Measurements from ENCODE around the gene MRPS25. TPM values are rescaled to one million over a fixed set of nuclear protein-coding genes. Genes with fewer than 3 reads are reported as not detected.

Gene MRPS25
- total RNA-seq, 1 experiment from 2014 or later = 17.9 TPM

- in situ Hi-C loops (cut with HindIII; ENCODE audit: low pct_unique_long_range_greater_than_20kb, low sequenced_read_pairs) = no loop called here
- DNase-seq (ENCODE audit: low read depth) = no peak
These were observed 12.5 kb downstream of the MRPS25 start for GRCh38 chr3:15052335-15053242.

GRCh38 chr3:15051531-15051930 is 13.6 kb downstream of the MRPS25 start:
- DNase-seq (ENCODE audit: low read depth) = peak; percentile 19
- in situ Hi-C loops (cut with HindIII; ENCODE audit: low pct_unique_long_range_greater_than_20kb, low sequenced_read_pairs) = no loop called here

GRCh38 chr3:15050405-15051092 is 14.6 kb downstream of the MRPS25 start:
- no peak for DNase-seq (ENCODE audit: low read depth)
- in situ Hi-C loops (cut with HindIII; ENCODE audit: low pct_unique_long_range_greater_than_20kb, low sequenced_read_pairs) = no loop called here

- no peak for DNase-seq (ENCODE audit: low read depth)
- in situ Hi-C loops (cut with HindIII; ENCODE audit: low pct_unique_long_range_greater_than_20kb, low sequenced_read_pairs) = no loop called here
These were observed 15.5 kb downstream of the MRPS25 start for GRCh38 chr3:15049584-15049983.

DNA sequence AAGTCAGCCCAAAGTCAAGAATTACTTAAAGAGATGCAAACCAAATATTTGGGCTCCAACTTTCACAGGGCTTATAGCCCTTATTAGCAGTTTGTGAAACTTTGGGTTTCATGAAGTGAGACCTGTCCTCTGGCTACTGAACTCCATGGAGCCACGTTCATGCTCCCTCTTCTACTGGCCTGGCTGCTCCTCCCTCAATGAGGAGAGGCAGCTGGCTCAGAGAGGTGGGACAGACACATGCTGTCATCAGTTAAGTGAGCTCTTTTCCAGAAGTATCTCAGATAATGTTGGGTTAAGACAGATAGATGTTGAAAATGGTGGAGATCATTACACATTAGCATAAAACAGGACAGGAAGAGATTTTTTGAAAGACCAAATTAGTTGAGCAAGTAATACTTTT is 19.4 kb downstream of the MRPS25 start:
- no peak for DNase-seq (ENCODE audit: low read depth)
- in situ Hi-C loops (cut with HindIII; ENCODE audit: low pct_unique_long_range_greater_than_20kb, low sequenced_read_pairs) = no loop called here

GRCh38 chr3:15044326-15044725 is 20.8 kb downstream of the MRPS25 start:
- in situ Hi-C loops (cut with HindIII; ENCODE audit: low pct_unique_long_range_greater_than_20kb, low sequenced_read_pairs) = no loop called here
- no peak for DNase-seq (ENCODE audit: low read depth)

DNA sequence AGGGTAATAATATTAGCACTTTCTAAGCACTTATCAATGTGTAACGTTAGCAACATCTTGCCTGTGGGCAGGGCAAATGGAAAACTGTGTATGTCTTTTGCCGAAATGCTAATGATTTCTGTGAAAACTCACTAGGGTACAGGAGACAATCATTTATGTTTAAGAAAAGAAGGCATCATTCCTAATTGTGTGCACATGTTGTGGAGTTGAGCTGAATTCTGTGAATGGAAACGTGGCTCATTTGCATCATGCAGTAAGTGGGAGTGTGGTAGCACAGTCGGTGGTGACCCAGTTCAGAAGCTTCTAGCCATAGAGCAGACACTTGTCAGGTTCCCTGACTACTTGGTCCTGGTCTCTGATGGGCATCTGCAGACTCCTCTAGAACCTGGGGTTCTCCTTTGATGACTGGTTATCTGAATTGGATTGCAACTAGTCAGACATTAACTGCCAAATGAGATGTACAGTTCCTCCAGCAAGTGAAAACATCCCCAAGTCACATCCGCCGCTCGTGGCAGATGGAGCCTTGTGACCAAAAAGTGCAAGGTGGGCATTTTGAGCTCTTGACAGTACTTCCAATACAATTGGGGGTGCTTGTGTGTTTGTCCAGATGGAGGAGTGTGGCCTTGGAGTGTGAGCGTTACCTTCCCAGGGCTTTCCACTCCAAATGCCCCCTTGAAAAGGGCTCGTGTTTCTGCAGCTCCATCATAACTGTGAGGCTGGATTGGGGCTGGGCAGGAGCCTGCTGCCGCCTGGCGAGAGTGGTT is 21.5 kb downstream of the MRPS25 start:
- in situ Hi-C loops (cut with HindIII; ENCODE audit: low pct_unique_long_range_greater_than_20kb, low sequenced_read_pairs) = no loop called here

DNA sequence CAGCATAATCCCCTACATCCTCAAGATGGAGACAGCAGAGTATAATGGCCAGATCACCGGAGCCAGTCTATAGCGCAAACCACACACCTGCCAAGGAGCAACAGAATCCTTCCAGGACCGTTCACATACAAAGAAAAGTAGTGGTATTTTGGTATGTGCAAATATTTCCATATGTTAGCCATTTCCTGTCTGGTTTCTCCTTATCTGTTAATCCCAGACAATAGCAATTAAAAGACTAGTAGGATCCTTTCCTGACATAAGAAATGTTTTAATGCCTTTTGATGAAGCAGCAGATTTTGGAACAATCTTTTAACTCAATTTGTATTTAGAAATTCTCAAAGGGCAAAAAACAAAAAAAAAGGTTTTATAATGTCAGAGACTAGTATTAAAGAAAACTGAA is 22.2 kb downstream of the MRPS25 start:
- no peak for DNase-seq (ENCODE audit: low read depth)

More for the DNA sequence above, 21.5 kb downstream of the MRPS25 start:
- DNase-seq (ENCODE audit: low read depth) = no peak

DNA sequence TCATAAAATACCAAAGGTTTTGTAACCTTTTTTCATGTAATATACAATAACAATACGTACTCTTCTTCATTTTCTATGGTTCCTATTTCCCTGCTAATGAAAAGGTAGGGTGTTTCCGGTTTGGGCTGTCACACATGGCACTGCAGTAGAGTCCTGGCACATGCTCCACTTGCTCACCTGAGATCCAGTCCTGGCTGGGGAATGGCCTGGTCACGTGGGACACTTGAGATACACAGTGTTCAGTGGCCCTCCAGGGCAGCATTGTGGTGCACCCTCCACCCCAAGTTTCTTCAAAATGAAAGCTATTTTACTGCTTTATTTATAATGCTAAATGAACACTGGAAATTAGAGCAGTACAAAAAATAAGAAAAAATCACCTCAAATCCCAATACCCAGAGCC is 23.2 kb downstream of the MRPS25 start:
- DNase-seq (ENCODE audit: low read depth) = no peak
- in situ Hi-C loops (cut with HindIII; ENCODE audit: low pct_unique_long_range_greater_than_20kb, low sequenced_read_pairs) = no loop called here

More for the DNA sequence above, 22.2 kb downstream of the MRPS25 start:
- in situ Hi-C loops (cut with HindIII; ENCODE audit: low pct_unique_long_range_greater_than_20kb, low sequenced_read_pairs) = no loop called here

GRCh38 chr3:15040844-15041243 is 24.3 kb downstream of the MRPS25 start:
- in situ Hi-C loops (cut with HindIII; ENCODE audit: low pct_unique_long_range_greater_than_20kb, low sequenced_read_pairs) = no loop called here
- no peak for DNase-seq (ENCODE audit: low read depth)

- in situ Hi-C loops (cut with HindIII; ENCODE audit: low pct_unique_long_range_greater_than_20kb, low sequenced_read_pairs) = no loop called here
- DNase-seq (ENCODE audit: low read depth) = no peak
These were observed 26.8 kb downstream of the MRPS25 start for GRCh38 chr3:15038306-15038705.

DNA sequence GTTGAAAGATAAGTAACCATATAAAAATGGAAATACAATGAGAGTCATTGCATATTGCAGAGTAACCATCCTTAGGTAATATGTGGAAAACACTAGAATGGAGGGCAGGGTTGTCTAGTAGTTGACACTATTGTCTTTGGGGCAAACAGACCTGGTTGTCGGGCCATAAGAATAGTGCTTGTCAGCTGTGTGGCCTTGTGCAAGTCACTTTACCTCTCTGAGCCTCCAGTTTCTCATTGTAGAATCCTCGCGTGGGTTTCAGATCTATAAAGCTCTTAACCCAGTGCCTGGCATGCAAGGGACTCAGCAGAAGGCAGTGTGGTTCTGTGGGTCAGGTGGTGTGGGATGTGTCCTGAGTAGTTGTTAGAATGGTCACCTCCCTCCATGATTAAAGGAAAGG is 32.0 kb downstream of the MRPS25 start:
- in situ Hi-C loops (cut with HindIII; ENCODE audit: low pct_unique_long_range_greater_than_20kb, low sequenced_read_pairs) = no loop called here
- no peak for DNase-seq (ENCODE audit: low read depth)

GRCh38 chr3:15032650-15033049 is 32.5 kb downstream of the MRPS25 start:
- DNase-seq (ENCODE audit: low read depth) = no peak

DNA sequence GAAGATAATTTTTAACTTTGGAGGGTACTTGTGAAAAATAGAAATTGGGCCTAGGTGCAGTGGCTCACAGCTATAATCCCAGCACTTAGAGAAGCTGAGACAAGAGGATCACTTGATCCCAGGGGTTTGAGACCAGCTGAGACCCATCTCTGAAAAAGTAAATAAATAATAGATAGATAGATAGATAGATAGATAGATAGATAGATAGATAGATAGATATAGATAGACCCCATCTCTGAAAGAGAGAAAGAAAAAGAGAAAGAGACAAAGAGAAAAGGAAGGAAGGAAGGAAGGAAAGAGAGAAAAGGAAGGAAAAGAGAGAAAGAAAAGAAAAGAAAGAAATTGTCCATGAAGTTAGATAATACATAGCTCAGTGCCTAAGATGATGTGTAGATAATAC is 35.5 kb downstream of the MRPS25 start:
- in situ Hi-C loops (cut with HindIII; ENCODE audit: low pct_unique_long_range_greater_than_20kb, low sequenced_read_pairs) = no loop called here

More at GRCh38 chr3:15032650-15033049, 32.5 kb downstream of the MRPS25 start:
- in situ Hi-C loops (cut with HindIII; ENCODE audit: low pct_unique_long_range_greater_than_20kb, low sequenced_read_pairs) = no loop called here

GRCh38 chr3:15023719-15024118 is 41.4 kb downstream of the MRPS25 start:
- no peak for DNase-seq (ENCODE audit: low read depth)
- in situ Hi-C loops (cut with HindIII; ENCODE audit: low pct_unique_long_range_greater_than_20kb, low sequenced_read_pairs) = no loop called here

More for the DNA sequence above, 35.5 kb downstream of the MRPS25 start:
- DNase-seq (ENCODE audit: low read depth) = no peak

- DNase-seq (ENCODE audit: low read depth) = no peak
- in situ Hi-C loops (cut with HindIII; ENCODE audit: low pct_unique_long_range_greater_than_20kb, low sequenced_read_pairs) = no loop called here
These were observed 41.9 kb downstream of the MRPS25 start for GRCh38 chr3:15023249-15023648.

DNA sequence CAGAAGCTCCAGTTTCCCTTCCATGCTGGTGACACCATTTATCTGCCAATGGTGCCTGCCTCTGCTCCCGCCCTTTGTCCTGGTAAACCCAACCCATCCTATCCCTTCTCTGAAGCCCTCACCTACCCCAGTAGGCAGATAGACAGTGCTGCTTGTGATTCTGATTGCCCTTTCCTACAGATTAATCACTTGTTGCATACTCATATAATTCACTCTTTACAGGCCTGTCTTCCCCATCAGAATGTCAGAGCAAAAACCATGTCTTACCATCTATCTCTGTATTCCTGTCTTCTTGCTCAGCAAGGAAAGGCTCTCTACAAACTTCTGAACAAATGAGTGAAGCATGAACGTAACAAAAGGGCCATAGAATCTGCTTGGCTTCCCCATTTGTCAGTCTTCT is 47.9 kb downstream of the MRPS25 start:
- no peak for DNase-seq (ENCODE audit: low read depth)
- in situ Hi-C loops (cut with HindIII; ENCODE audit: low pct_unique_long_range_greater_than_20kb, low sequenced_read_pairs) = no loop called here

DNA sequence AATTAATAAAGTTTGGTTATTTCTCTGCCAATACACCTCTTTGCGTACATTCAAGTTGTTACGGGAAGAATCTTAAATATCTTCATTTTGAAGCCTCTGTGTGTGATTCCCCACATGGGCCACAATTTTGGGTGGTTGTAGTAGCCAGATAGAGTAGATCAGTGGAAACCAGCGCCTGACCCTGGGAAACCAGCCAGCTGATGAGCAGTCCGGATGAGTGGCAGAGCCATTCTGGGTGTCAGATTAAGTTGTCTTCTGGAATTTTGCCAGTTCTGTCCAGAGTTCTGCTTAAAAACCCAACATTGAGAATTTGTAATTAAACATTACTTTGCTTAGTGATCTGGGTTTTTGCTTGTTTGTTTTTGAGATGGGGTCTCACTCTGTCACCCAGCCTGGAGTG is 49.7 kb downstream of the MRPS25 start:
- no peak for DNase-seq (ENCODE audit: low read depth)
- in situ Hi-C loops (cut with HindIII; ENCODE audit: low pct_unique_long_range_greater_than_20kb, low sequenced_read_pairs) = no loop called here
